Skeletal muscle tissue (tissue), 4 donors: ENCODE results near the gene PPA1. TPM values are rescaled to one million over a fixed set of nuclear protein-coding genes. Genes with fewer than 3 reads are reported as not detected.
A peak's percentile ranks its signal among the peaks of the same experiment; 100 is the strongest.

Source experiments
- H3K27ac ChIP-seq: one replicate; pipeline ENCODE4 v1.7.0; 2013; ENCODE audit warnings: mild to moderate bottlenecking, low read depth, low read length, inconsistent platforms
- H3K27me3 ChIP-seq, 3 donors: one replicate each; pipeline ENCODE4 v1.7.0; 2013; ENCODE audit warnings: low read length in 3 of 3; ENCODE audit not compliant: control insufficient read depth in 3 of 3, insufficient read depth in 3 of 3
- H3K36me3 ChIP-seq, 3 donors: one replicate each; pipeline ENCODE4 v1.7.0; 2013; ENCODE audit warnings: low read length in 3 of 3; ENCODE audit not compliant: control insufficient read depth in 3 of 3, insufficient read depth in 3 of 3
- H3K4me1 ChIP-seq, 3 donors: one replicate each; pipeline ENCODE4 v1.7.0; 2013; ENCODE audit warnings: low read length in 3 of 3, mild to moderate bottlenecking in 3 of 3; ENCODE audit not compliant: control insufficient read depth in 3 of 3, insufficient read depth in 3 of 3
- H3K4me3 ChIP-seq, 3 donors: one replicate each; pipeline ENCODE4 v1.7.0; 2013; ENCODE audit warnings: low read length in 3 of 3
- H3K9ac ChIP-seq, 3 donors: one replicate each; pipeline ENCODE4 v1.7.0; 2013; ENCODE audit warnings: low read length in 3 of 3, mild to moderate bottlenecking in 3 of 3, moderate library complexity in 2 of 3, low read depth in 1 of 3
- H3K9me3 ChIP-seq, 3 donors: one replicate each; pipeline ENCODE4 v1.7.0; 2013; ENCODE audit warnings: low read length in 3 of 3; ENCODE audit not compliant: control insufficient read depth in 3 of 3
- total RNA-seq: library from RNA; depleted of rRNA; stranded (reverse); fragments of >200 nt; gene quantifications from one replicate; pipeline ENCODE4 v1.2.3, GENCODE V29; 2014
- donor health status: Osteomylitis.

The PPA1 gene
- total RNA-seq, result 59.5 TPM

GRCh38 chr10:70233109-70233938 lies at the start of gene PPA1:
TSS of gene PPA1 (minus strand) at chr10:70233429. CDS start at chr10:70233327, 102 bp downstream.
- peak within 1 kb of the TSS; percentile 81 for H3K27ac ChIP-seq
- peak within 1 kb of the TSS; percentile 87 to 91 (median 91) for H3K9ac ChIP-seq
- peaks cover 0 to 6% (median 6%) of the 10 kb centered on the region in 3 donors for H3K36me3 ChIP-seq
- peak within 1 kb of the TSS; percentile 79 to 87 (median 86) for H3K4me3 ChIP-seq
- no peaks in the 10 kb centered on the region for H3K9me3 ChIP-seq
- no peaks in the 10 kb centered on the region for H3K27me3 ChIP-seq
- H3K4me1 ChIP-seq, result peaks cover 6 to 16% (median 13%) of the 10 kb centered on the region in 3 donors

- Histone ChIP-seq H3K27ac (no peak overlapping the region), H3K36me3 (no peaks in the 10 kb centered on the region), H3K27me3 (peaks cover 31 to 39% (median 33%) of the 10 kb centered on the region in 3 donors), H3K9me3 (no peaks in the 10 kb centered on the region), H3K4me3 (no peak overlapping the region), H3K9ac (no peak overlapping the region), H3K4me1 (peaks cover 4 to 6% (median 6%) of the 10 kb centered on the region in 3 donors)
These were observed 48.4 kb upstream of the PPA1 start for GRCh38 chr10:70281609-70282008.

- Histone ChIP-seq H3K4me1 (peaks cover 5 to 6% (median 6%) of the 10 kb centered on the region in 3 donors), H3K36me3 (no peaks in the 10 kb centered on the region), H3K4me3 (no peak overlapping the region)
These were observed 46.9 kb upstream of the PPA1 start for GRCh38 chr10:70280099-70280498.

GRCh38 chr10:70277396-70278030 lies 44.3 kb upstream of the PPA1 start:
- Histone ChIP-seq H3K27me3 (peaks cover 0 to 7% (median under 1%) of the 10 kb centered on the region in 3 donors), H3K4me3 (no peak overlapping the region), H3K4me1 (peaks cover 0 to 4% (median 0%) of the 10 kb centered on the region in 3 donors), H3K36me3 (no peaks in the 10 kb centered on the region), H3K9me3 (no peaks in the 10 kb centered on the region), H3K9ac (no peak overlapping the region), H3K27ac (no peak overlapping the region)

More at GRCh38 chr10:70280099-70280498, 46.9 kb upstream of the PPA1 start:
- Histone ChIP-seq H3K27ac (no peak overlapping the region), H3K9ac (no peak overlapping the region), H3K9me3 (no peaks in the 10 kb centered on the region), H3K27me3 (peaks cover 20 to 31% (median 21%) of the 10 kb centered on the region in 3 donors)

GRCh38 chr10:70274643-70275042 lies 41.4 kb upstream of the PPA1 start:
- Histone ChIP-seq H3K27me3 (no peaks in the 10 kb centered on the region), H3K4me1 (peaks cover 0 to 4% (median 0%) of the 10 kb centered on the region in 3 donors), H3K36me3 (no peaks in the 10 kb centered on the region), H3K27ac (no peak overlapping the region), H3K9ac (no peak overlapping the region), H3K9me3 (no peaks in the 10 kb centered on the region), H3K4me3 (no peak overlapping the region)

GRCh38 chr10:70272925-70273316 lies 39.7 kb upstream of the PPA1 start:
- no peak overlapping the region for H3K27ac ChIP-seq
- no peaks in the 10 kb centered on the region for H3K9me3 ChIP-seq
- H3K4me1 ChIP-seq, result peaks cover 0 to 4% (median 0%) of the 10 kb centered on the region in 3 donors
- no peaks in the 10 kb centered on the region for H3K36me3 ChIP-seq
- H3K27me3 ChIP-seq, result no peaks in the 10 kb centered on the region
- H3K4me3 ChIP-seq, result no peak overlapping the region
- no peak overlapping the region for H3K9ac ChIP-seq

- H3K36me3 ChIP-seq, result no peaks in the 10 kb centered on the region
- H3K9me3 ChIP-seq, result no peaks in the 10 kb centered on the region
- H3K4me3 ChIP-seq, result no peak overlapping the region
- no peaks in the 10 kb centered on the region for H3K27me3 ChIP-seq
- H3K4me1 ChIP-seq, result peaks cover 0 to 4% (median 0%) of the 10 kb centered on the region in 3 donors
- no peak overlapping the region for H3K9ac ChIP-seq
- no peak overlapping the region for H3K27ac ChIP-seq
These were observed 39.0 kb upstream of the PPA1 start for GRCh38 chr10:70271996-70272924.

- H3K9me3 ChIP-seq, result no peaks in the 10 kb centered on the region
- no peak overlapping the region for H3K9ac ChIP-seq
- H3K27ac ChIP-seq, result no peak overlapping the region
- H3K4me3 ChIP-seq, result no peak overlapping the region
- H3K4me1 ChIP-seq, result peaks cover 0 to 4% (median 0%) of the 10 kb centered on the region in 3 donors
- H3K27me3 ChIP-seq, result peaks cover 0 to 3% (median under 1%) of the 10 kb centered on the region in 3 donors
- H3K36me3 ChIP-seq, result no peaks in the 10 kb centered on the region
These were observed 37.7 kb upstream of the PPA1 start for GRCh38 chr10:70270952-70271351.

GRCh38 chr10:70269741-70270140 lies 36.5 kb upstream of the PPA1 start:
- Histone ChIP-seq H3K4me1 (no peaks in the 10 kb centered on the region), H3K9ac (no peak overlapping the region), H3K27ac (no peak overlapping the region), H3K4me3 (no peak overlapping the region), H3K27me3 (peaks cover 0 to 8% (median 3%) of the 10 kb centered on the region in 3 donors), H3K9me3 (no peaks in the 10 kb centered on the region), H3K36me3 (no peaks in the 10 kb centered on the region)
